HG03159 (cell line): ENCODE data around the gene MARCHF4.

ENCODE experiments used
- ATAC-seq: cut with Tn5 transposase; IDR thresholded peaks from one replicate; pipeline ENCODE4 v1.9.1; 2021; ENCODE audit warnings: mild to moderate bottlenecking, moderate library complexity; ENCODE audit not compliant: unreplicated experiment

MARCHF4 gene, protein sequence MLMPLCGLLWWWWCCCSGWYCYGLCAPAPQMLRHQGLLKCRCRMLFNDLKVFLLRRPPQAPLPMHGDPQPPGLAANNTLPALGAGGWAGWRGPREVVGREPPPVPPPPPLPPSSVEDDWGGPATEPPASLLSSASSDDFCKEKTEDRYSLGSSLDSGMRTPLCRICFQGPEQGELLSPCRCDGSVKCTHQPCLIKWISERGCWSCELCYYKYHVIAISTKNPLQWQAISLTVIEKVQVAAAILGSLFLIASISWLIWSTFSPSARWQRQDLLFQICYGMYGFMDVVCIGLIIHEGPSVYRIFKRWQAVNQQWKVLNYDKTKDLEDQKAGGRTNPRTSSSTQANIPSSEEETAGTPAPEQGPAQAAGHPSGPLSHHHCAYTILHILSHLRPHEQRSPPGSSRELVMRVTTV

GRCh38 chr2:216371721-216372702, at the start of gene MARCHF4:
Gene MARCHF4 (minus strand): TSS chr2:216372483. CDS start chr2:216370260, 2,223 bp downstream.
- ATAC-seq, result no peak

- no peak for ATAC-seq
Observed at GRCh38 chr2:216420367-216421101, 48.3 kb upstream of the MARCHF4 start.

DNA sequence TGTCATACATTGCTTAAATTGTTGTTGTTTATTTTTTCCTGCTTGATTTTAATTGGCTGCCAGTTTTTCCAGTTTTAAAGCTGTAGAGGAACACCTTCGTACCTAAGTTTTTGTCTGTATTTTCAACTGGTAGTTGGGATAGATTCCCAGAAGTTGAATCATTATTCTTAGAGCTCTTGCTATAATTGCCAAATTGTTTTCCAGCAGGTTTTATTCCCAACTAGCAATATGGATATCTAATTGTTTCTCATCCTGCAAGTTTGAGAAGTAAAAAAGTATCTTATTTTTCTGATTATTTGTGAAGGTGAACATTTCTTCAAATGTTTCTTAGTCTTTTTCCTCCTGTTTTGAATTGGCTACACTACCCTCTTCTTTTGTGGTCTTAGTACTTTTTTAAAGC, 46.7 kb upstream of the MARCHF4 start:
- no peak for ATAC-seq

DNA sequence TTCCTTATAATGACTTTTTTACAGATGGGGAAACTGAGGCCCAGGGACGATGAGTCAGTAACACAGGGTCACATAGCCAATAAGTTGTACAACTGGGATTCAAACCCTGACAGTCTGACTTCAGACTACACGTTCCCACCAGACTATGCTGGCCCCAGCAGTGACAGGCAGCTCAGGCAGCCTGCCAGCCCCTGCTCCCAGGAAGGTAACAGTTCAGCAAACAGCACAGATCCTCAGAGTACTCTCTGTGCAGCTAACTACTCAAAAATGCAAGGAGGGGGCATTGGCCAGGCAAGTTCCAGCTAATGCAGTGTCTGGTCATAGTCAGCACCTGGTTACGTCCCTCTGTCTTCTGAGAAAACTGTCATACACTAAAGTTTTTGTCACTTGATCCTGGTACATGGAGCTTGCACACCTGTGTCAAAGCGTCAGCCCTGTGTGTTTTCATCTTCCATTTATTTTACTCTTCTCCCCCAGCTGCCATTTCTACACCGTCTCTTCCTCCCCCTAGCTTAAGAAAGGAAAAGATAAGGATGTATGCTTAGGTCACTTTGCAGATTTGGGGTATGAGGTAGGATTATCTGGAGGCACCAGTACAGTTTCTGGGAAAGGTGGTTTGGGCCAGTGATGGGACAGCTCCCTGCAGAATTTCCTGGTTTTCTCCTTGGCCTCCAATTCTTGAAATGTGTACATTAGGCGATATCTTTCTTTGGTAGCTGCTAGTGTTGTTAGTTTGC, 44.5 kb upstream of the MARCHF4 start:
- ATAC-seq, result no peak

DNA sequence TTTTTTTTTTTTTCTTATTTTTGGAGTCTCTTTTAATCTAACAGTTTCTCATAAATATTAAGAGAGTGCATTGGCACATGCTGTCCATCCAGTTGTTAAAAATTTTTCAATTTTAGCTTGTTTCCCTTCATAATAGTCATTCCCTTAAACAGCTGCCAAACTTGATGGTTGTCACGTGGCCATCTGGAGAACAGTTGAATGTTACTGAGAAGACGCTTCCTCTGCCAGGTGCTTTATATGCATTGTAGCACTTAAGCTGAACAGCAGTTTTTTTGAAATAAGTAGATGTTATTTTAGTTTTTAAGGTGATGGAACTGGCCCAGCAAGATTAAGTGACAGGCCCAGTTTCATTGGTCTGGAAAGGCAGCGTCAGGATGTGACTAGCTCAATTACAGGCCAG, 43.3 kb upstream of the MARCHF4 start:
- no peak for ATAC-seq

GRCh38 chr2:216414772-216415319, 42.6 kb upstream of the MARCHF4 start:
- no peak for ATAC-seq

GRCh38 chr2:216413882-216414281, 41.6 kb upstream of the MARCHF4 start:
- ATAC-seq, result no peak

DNA sequence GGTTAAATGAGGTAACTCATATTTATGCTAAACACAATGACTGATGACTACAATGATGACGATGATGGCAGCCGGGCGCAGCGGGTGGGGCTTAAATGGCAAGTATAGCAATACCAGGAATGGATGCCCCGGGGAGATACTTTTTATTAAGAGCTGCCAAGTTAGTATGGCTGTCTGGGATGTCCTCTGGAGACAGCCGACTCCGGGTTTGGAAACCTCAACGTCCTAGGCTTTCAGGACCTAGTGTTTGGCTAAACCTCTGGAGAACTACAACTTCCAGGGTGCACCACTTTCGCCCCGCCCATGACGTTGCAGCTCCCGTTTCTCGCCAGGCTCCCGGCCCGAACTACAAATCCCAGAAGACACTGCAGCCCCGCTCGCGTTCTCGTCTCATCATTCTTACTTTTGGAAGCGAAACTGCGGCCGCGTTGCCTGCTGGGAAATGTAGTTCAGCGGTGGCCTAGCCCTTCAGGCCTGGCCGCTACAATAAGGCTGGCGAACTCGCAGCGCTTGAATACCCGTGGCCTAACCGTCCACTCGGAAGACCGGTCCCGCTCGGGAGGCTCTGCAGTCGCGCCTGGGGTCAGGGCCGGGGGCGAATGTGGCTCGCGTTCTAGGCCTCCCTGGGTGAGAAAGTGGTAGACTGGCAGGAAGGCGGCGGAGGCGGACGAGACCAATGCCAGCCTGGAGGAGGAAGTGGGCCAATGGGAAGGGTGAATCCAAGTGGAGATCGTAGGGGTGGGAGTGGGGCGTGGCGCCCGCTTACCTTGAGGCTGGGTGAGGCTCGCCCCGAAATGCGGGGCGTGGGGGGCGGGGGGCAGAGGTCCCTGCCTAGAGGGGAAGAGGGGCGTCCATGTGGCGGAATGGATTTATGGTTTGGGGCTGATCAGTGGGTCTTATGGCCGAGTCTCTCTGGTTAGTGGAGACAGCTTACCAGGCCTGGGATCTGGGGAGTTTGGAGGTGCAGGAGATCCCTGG, 40.0 kb upstream of the MARCHF4 start, which contains the start of gene SMARCAL1:
Gene SMARCAL1 (plus strand): TSS at position 463 of the 978 bp plus-strand sequence. CDS start 2,221 bp downstream, outside the sequence.
- ATAC-seq, result peak; percentile 94

GRCh38 chr2:216410550-216410949, 38.3 kb upstream of the MARCHF4 start:
- ATAC-seq, result no peak

DNA sequence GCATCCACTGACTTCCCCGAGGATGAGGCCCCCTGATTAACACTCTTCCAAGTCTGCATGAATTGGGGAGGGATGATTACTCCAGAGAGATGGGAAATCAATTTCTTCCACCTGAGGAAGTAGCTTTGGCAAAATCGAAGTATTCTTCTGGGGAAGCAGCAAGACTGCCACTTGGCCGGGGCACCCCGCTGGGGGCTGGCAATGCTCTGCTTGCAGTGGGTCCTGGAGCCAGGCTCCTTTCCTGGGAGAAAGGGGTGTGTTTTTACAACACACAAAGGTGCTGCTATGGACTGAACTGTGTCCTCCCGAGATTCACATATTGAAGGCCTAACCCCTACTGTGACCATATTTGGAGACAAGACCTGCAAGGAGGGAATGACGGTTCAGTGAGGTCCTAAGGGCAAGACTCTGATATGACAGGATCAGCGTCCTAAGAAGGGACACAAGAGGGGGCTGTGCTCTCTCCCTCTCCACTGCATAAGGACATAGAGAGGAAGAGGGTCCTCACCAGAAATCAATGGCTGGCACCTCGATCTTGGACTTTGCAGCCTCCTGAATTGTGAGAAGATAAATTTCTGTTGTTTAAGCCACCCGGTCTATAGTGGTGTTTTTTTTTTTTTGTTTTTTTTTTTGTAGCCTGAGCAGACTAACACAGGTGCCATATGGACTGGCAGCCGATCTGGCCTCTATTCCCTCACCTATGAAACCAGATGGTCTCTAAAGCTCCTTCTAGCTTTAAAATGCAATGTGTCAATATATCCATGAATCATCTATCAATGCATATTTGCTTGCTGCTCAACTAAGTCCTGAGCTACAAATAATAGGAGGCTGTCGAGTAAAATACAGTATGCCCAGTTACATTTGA, 36.4 kb upstream of the MARCHF4 start:
- ATAC-seq, result no peak

- ATAC-seq, result no peak
Observed at GRCh38 chr2:216406826-216407225, 34.5 kb upstream of the MARCHF4 start.

DNA sequence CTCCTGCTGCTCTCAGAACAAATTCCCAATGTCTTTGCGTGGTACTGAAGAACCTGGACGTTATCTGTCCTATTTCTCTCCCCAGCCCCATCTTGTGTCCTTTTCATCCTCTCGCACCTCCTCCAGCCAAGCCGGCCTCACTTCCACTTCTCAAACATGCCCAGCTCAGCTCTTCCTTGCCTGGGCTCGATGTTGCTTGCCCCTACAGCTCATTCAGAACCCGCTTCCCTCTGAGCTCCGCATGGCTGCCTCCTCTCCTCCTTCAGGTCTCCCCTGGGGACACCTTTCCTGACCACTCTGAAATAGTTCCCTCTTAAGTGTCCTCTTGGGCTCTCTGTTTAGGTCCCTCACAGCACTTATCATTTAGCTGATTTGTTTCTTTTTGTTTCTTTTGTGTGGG, 33.3 kb upstream of the MARCHF4 start:
- ATAC-seq, result no peak

- peak; percentile 58 for ATAC-seq
Observed at GRCh38 chr2:216404010-216404618, 31.8 kb upstream of the MARCHF4 start.

DNA sequence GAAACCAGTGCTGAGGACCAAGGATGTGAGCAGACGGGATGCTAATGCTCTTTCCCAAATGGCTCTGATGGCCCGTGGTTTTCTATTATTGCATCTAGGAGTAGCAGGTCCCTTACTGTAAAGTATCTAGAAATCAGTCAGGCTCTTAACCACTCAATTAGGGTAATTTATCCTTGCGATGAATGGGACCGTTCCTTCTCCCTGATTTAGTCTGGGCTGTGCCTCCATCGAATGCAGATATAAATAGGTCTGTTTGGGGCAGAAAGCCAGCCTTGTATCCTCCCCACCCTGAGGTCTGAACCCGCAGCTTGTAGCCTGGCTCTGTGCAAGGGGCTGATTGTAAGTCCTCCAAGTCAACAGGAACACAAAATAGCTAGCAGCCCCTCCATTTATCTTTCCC, 30.5 kb upstream of the MARCHF4 start:
- no peak for ATAC-seq

GRCh38 chr2:216399621-216400020, 27.3 kb upstream of the MARCHF4 start:
- no peak for ATAC-seq

GRCh38 chr2:216394881-216395280, 22.6 kb upstream of the MARCHF4 start:
- ATAC-seq, result no peak
